H4 (cell line): ENCODE data around the gene RUNDC1. TPM values are rescaled to one million over a fixed set of nuclear protein-coding genes. Genes with fewer than 3 reads are reported as not detected.

Experiments
- DNase-seq: peaks from one replicate; pipeline ENCODE4 v3.0.0-alpha.2; 2015; ENCODE audit warnings: low spot score
- total RNA-seq: library from RNA; depleted of rRNA; stranded (reverse); fragments of >200 nt; shearing (Covaris generic); gene quantifications from 2 replicates; pipeline ENCODE4 v1.2.3, GENCODE V29; 2014; rRNA removed

The RUNDC1 gene
- total RNA-seq, 1 experiment from 2014 or later: 3.6 TPM

- DNase-seq: no peak
Observed at GRCh38 chr17:43042025-43042628, 61.8 kb downstream of the RUNDC1 start.

Other genes starting within 250 kb of the RUNDC1 start
- gene EZH1, start 235.5 kb upstream of the RUNDC1 start, total RNA-seq: 2.2 and 4.5 TPM in 2 replicates
- gene RAMP2, start 219.3 kb upstream of the RUNDC1 start, total RNA-seq: not detected in 2 replicates
- gene VPS25, start 207.1 kb upstream of the RUNDC1 start, total RNA-seq: 85.2 and 95.4 TPM in 2 replicates
- gene WNK4, start 200.0 kb upstream of the RUNDC1 start, total RNA-seq: not detected in 2 replicates
- gene COA3, start 181.9 kb upstream of the RUNDC1 start, total RNA-seq: 124 and 139 TPM in 2 replicates
- gene CNTD1, start 181.7 kb upstream of the RUNDC1 start, total RNA-seq: not detected in 2 replicates
- 44.2 and 69.8 TPM in 2 replicates for gene BECN1, start 156.3 kb upstream of the RUNDC1 start, total RNA-seq
- gene PSME3, start 147.2 kb upstream of the RUNDC1 start, total RNA-seq: 109 and 113 TPM in 2 replicates
- 0.45 TPM in 1 of 2 replicates, not detected in the other for gene AOC2, start 136.0 kb upstream of the RUNDC1 start, total RNA-seq
- gene AOC3, start 129.4 kb upstream of the RUNDC1 start, total RNA-seq: 0.04 and 0.06 TPM in 2 replicates
- gene G6PC1, start 79.8 kb upstream of the RUNDC1 start, total RNA-seq: not detected in 2 replicates
- gene AARSD1, start 16.1 kb upstream of the RUNDC1 start, total RNA-seq: 23.7 and 27.2 TPM in 2 replicates
- gene PTGES3L, start 485 bp upstream of the RUNDC1 start, total RNA-seq: 0.19 TPM in 1 of 2 replicates, not detected in the other
- gene RPL27, start 17.9 kb downstream of the RUNDC1 start, total RNA-seq: 1,450 and 1,519 TPM in 2 replicates
- gene IFI35, start 26.2 kb downstream of the RUNDC1 start, total RNA-seq: 66.7 and 80.2 TPM in 2 replicates
- gene VAT1, start 41.8 kb downstream of the RUNDC1 start, total RNA-seq: 104 and 118 TPM in 2 replicates
- gene RND2, start 44.7 kb downstream of the RUNDC1 start, total RNA-seq: not detected in 2 replicates
- 16.7 and 28.4 TPM in 2 replicates for gene BRCA1, start 144.8 kb downstream of the RUNDC1 start, total RNA-seq
- gene NBR1, start 190.6 kb downstream of the RUNDC1 start, total RNA-seq: 38.1 and 40.8 TPM in 2 replicates
- 1.7 and 2.4 TPM in 2 replicates for gene TMEM106A, start 231.3 kb downstream of the RUNDC1 start, total RNA-seq
- gene CCDC200, start 248.1 kb downstream of the RUNDC1 start, total RNA-seq: not detected in 2 replicates